HS-5 (cell line): ENCODE data around the gene C1QC.

Source experiments
- DNase-seq: peaks from one replicate; pipeline ENCODE4 v3.0.0-alpha.2; 2012; ENCODE audit warnings: low read depth

C1QC gene

DNA sequence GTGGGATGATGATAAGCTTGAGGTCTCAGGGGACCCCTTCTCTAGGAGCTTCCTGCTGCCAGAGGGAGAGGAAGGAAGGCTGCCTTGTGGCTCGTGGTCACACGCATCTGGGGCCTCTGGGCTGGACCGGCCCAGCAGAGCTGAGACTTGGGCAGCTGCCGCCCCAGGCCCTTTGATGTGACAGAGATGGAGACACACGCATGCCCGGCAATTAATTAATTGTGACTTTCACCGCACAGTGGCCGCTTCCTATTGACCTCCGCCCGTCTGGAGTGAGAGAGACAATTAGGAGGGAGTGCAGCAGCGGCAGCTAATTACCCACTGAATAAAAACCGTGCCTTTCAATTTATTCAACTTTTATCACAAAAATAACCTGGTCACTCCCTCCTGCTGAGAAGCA lies 23.6 kb upstream of the C1QC start:
- DNase-seq = no peak

DNA sequence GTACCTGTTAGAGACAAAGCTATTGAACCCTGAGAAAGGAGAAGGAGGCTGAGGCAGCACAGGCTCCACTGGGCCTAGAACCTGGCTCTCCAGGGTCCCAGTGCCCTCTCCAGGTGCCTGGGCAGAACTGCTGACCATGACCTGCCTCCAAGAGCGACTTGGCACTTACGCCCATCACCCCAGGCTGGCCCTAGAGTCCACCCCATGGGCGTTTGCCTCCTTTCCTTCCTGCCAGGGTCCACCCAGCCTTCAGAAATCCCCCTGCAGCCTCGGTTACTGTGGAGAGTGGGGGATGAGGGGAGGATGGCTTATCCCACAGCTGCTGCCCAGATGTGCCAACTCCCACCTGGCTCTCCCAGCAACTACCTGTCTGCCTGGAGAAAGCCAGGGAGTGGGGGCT lies 21.7 kb upstream of the C1QC start:
- DNase-seq = no peak

DNA sequence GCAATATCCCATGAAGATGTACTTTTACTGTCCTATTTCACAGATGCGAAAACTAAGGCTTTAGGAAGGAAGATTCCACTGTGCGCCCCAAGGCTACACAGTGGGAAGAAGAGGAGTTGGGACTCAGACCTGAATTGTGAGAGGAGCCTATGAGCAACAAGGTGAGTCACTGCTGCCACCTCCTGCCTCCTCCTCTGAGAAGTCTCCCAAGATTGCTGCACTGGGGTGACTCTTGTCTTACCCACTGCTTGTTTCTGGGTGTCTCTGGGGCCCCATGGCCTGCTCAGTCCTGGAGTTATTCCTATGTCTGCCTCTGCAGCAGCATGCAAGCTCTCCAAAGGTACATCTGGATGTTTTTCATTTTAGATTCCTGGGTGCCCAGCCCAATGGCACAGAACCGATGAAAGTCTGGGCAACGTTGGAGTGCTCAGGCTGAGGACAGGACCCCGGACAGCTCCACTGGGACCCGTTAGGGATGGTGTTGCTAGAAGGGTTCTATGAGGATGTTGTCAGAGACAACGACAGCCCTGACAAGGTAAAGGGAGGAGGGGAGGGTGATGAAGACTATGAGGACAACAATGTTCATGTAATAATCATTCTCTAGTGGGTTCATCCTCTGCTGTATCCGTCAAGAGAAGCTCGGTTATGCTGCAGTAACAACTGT lies 18.0 kb upstream of the C1QC start:
- DNase-seq = no peak

DNA sequence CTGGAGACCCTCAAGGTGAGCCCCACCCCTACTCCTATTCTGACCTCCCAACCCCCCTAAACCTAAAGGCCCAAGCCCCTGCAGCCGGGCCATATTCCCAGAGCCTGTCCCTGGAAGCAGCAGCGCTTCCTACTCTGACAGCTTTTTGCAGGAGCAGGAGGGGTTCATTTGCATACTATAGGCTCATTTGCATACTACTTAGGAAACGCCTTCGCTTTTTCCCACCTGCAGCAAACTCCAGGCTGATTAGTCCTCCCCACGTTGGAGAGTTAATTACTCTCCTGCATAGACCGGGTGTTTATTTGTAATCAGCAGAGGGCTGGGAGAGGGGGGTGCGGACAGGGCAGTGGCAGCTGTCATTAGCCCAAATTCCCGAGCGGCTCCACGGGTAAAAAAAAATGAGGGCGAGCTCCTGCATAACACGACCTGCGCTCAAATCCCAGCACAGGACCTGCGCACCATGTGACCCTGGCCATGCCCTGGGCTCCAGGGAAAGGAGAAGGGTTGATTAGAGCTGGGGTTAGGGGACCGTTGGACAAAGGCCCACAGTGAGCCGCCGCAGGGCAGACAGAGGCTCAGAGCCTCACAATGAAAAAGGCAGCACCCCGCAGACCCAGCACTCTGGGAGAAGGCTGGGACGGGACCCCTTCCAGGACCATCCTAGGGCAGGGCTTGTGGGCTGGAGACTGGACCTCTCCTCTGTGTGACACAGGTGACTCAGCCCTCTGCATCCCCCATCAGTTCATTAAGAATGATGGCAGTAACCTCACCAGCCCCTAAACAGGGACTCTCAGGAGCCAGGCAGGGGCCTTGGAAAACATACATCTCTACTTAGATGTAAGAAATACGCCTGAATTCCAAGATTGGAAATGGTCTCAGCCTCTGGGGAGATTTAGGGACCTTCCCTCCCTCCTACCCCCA lies 16.9 kb upstream of the C1QC start:
- DNase-seq = no peak

DNA sequence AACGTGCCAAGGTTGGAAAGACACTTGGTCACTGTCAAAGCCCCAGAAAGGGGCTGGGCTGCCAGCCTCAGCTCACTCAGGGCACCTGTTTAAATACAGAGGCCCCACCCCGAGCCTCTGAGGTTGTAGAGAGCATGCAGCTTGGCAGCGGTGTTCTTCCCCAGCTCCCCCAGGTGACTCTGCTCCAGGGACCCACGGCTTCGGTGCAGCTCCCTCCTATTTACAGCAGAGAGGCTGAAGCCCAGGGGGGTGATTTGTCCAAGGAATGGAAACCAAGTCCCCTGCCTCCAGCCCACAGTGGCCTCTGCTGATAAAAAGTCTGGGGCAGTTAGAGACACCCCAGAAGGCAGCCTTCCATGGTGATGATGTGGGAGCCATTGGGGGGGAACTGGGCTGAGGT lies 16.1 kb upstream of the C1QC start:
- no peak for DNase-seq

DNA sequence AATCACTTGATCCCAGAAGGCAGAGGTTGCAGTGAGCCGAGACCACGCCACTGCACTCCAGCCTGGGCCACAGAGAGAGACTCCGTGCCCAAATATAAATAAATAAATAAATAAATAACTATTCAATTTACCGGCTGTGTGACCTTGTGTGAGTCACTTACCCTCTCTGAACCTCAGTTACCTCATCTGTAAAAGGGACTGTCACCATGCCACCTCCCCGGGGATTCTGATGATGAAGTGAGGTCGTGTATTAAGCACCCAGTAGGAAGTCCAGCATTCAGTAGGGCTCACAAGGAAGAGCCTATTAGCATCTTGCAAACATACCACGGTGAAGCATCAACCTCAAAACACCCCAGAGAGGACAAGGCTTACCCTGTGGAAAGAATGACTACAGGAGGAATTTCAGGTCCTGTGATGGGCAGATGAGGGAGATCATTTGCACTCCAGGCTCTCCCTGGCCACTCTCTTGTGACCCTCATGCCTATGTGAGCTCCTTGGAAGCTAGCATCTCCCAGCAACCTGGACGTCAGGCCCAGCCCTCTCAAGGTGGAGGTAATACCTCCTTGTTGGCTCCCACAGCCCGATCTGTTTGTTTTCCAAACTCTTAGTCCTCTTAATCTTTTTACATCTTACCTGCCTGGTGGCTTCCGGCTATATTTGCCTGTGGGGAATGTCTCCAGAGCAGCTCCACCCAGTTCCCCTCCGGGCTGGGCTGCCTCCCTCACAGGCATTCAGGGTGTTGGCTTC lies 14.6 kb upstream of the C1QC start:
- DNase-seq = no peak

DNA sequence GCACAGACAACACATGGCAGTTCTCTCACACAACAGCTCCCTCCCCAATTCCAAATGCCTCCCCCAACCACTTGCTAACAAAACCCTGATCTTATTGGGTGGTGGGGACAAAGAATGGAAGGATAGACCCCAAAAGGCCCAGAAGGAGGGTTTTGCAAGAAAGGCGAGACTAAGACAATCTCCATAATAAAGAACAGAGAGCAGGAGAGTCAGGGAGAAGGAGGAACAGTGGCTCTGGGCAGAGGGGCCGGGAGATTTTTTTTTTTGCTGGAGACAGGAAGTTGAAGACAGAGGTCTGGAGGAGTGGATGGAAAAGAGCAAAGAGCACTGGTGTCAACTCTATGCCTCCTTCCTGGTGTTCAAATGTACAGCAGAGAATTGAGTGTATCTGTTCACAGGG lies 13.5 kb upstream of the C1QC start:
- no peak for DNase-seq

DNA sequence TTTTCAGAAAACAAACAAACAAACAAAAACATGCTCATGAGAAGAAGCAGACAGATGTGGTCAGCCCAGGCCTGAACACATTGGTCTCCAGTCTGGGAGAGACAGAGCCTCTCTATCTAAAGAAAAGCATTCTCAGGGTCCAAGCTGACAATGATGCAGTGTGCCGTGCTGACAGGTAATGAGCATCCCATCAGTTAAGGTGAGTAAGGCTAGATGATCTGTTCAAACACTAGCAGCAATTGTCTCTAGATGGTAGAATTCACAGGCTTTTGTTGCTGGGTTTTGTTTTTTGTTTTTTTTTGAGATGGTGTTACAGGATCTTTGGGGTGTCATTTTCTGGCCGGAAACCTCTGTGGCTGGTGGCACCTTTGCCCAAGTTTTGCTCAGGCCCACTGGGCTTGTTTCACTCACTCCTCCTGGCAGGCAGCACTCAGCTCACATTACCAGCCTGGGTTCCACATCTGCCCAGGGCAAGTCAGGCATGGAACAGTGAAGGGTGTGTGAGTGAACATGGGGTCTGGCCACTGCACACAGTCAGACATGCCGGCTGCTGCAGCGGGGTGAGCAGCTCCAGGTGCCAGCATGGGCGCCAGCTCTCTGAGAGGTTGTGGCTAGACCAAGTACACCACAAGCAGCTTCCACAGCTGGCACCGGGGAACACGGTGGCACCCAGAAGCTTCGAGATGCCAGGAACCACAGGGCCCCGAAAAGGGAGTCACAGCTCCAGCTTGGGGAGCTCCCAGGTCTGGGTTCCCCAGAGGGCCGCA lies 9.6 kb upstream of the C1QC start:
- DNase-seq = no peak

DNA sequence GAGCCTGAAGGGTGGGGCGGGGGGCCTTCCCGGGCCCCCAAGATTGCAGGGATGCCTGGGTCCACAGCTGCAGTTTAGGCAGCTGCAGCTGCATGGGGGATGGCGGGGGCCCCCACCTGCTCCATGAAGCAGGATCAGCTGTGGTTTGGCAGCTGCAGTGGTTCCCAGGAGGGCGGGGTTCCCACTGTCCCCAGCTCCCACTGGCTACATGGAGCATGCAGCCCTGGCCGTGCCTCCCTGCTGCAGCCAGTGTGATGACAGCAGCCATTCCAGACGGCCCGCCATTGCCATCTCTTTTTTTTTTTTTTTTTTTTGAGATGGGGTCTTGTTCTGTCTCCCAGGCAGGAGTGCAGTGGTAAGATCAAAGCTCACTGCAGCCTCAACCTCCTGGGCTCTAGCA lies 8.0 kb upstream of the C1QC start:
- no peak for DNase-seq

DNA sequence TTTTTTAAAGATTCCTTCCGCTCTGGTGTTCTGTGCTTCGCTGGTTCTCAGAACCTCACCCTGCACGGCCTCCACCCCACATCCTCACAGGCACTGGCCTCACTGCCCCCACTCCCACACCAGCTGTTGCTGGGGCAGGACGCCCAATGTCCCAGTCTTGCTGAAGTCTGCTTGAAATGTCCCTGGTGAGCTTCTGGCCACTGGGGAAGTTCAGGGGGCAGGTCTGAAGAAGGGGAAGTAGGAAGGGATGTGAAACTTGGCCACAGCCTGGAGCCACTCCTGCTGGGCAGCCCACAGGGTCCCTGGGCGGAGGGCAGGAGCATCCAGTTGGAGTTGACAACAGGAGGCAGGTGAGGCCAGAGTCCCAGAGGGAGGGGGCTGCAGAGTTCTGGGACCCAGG lies 7.1 kb upstream of the C1QC start, which contains the start of gene C1QA:
Gene C1QA (plus strand): TSS at position 276 of the 400 bp plus-strand sequence. CDS start 989 bp downstream, outside the sequence.
- DNase-seq = no peak

DNA sequence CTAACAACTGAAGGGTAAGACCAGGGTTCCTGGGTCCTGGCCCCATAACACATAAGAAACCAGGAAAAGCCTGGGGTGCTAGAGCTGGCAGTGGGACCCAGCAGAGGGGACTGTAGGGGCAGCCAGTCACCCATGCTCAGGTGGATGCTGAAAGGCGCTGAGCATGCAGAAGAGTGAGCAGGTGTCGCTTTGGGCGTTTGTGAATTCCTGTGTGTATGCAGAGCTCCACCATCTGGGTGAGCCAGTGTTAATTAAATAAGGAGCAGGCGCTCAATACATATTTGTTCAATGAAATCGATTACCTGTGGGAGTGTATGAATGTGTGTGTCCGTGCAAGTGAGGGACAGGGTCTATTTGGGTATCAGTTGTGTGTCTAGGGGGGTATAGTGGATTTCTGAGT lies 6.5 kb upstream of the C1QC start:
- DNase-seq = no peak

DNA sequence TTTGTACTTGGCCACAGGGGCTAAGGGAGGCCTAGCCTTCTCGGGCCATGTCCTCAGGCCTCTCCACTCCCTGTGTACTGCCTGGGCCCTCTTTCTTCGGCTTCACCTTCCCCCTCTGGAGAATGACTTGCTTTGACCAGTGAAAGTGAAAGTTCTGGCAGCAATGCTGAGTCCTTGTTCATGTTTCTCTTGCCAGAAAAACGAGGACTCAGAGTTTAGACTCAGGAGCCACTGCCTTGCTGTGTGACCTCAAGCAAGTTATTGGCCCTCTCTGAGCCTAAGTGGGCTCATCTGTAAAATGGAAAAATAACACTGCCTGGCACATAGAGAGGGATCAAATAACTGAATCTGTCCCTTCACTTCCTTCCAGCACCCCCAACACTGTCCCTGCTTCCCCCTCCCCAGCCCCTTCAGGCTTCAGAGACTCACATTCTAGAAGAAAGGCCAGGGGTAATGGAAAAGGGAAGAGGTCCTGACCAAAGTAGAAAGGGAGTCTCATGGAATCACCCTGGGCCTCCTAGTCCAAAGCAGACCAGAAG lies 5.5 kb upstream of the C1QC start:
- DNase-seq = no peak

DNA sequence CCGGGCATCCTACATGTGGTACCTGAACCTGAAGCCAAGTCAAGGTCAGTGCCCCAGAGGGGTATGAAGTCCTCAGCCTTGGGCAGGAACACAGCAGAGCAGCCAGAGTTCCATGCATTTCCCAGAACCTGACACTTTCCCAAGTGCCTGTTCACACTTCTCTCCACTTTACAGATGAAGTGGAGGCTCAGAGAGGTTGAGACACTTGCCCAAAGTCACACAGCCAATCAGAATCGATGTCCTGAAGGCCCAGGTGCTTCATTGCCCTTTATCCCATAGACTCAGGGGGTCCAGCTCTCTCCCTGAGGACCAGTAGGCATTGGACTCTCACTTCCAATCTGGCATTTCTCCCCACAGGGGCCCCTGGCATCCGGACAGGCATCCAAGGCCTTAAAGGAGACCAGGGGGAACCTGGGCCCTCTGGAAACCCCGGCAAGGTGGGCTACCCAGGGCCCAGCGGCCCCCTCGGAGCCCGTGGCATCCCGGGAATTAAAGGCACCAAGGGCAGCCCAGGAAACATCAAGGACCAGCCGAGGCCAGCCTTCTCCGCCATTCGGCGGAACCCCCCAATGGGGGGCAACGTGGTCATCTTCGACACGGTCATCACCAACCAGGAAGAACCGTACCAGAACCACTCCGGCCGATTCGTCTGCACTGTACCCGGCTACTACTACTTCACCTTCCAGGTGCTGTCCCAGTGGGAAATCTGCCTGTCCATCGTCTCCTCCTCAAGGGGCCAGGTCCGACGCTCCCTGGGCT lies 4.8 kb upstream of the C1QC start:
- DNase-seq = no peak

DNA sequence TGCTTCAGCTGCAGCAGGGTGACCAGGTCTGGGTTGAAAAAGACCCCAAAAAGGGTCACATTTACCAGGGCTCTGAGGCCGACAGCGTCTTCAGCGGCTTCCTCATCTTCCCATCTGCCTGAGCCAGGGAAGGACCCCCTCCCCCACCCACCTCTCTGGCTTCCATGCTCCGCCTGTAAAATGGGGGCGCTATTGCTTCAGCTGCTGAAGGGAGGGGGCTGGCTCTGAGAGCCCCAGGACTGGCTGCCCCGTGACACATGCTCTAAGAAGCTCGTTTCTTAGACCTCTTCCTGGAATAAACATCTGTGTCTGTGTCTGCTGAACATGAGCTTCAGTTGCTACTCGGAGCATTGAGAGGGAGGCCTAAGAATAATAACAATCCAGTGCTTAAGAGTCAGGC lies 4.1 kb upstream of the C1QC start:
- no peak for DNase-seq

DNA sequence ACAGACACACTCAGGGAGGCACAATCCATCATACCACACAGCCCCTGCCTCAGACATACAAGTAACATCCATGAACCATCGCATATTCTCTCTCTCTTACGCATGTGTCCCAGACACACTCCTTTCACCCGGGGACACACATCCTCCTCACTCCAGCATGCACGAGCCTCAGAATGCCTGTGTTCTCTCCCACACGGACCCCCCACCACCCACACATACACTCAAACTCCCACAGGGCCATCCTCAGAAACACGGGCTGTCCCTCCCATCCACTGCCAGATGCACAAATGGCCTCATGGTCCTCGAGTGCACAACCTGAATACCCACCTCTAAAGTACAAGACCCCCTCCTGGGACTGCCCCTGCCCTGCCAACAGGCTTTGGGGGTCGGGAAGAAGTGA lies 2.2 kb upstream of the C1QC start:
- no peak for DNase-seq

DNA sequence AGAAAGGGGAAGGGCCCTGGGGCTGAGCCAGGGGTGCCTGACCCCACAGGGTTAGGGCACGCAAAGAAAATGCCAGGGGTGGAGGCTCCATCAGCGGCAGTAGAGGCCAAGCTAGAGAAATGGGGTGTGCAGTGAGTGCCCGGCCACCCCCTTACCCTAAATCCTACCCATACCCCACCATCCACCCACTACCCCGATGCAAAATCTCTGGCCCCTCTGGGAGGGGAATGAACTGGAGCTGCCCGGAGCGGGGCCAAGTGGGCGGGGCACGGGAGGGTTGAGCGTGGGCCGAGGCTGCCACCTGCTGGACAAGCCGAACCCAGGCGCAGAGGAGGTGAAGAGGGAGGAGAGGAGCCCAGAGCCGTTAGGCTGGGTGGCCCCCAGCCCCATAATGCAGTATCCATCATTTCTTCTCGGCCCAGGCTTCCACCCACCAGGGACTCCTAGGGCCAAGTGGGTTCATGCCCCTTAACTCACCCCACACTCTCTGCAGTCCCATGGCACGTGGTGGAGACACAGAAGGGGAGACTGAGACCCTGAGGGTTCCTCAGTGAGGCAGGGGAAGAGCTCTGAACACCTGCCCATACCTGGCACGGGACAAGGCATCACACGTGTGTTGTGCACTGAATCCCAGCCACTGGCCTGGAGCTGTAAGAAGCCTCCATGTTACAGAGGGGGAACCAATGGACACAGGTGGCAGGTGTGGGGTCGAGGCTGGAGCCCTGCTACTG lies 1.4 kb upstream of the C1QC start:
- DNase-seq = no peak

DNA sequence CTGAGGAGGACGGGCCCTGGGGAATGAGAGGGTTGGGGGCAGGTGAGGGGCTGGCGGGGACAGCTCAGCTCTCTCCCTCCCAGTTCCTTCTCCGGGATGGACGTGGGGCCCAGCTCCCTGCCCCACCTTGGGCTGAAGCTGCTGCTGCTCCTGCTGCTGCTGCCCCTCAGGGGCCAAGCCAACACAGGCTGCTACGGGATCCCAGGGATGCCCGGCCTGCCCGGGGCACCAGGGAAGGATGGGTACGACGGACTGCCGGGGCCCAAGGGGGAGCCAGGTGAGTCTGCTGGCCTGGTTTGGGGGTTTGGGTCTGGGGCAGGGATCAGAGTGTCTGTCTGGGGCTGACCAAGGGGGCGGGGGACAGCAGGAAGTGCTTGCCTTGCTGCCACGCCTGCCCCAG lies 495 bp downstream of the C1QC start:
- no peak for DNase-seq

DNA sequence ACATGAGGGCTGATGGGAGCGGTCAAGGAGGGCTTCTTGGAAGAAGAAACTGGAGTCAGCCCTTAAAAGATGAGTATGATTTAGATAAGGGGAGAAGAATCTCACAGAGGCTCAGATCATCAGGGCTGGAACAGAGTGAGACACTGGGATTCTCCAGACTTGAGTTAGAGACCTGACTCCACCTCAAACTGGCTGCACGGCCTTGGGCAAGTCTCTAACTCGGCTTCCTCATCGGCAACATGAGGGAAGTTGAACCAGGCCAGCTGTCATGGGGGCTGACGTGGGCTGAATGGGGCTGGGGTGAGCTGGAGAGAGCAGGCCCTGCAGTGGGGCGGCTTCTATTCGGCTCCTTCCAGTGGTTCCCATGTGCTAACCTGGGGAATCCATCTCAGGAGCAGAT lies 2.5 kb downstream of the C1QC start:
- no peak for DNase-seq

DNA sequence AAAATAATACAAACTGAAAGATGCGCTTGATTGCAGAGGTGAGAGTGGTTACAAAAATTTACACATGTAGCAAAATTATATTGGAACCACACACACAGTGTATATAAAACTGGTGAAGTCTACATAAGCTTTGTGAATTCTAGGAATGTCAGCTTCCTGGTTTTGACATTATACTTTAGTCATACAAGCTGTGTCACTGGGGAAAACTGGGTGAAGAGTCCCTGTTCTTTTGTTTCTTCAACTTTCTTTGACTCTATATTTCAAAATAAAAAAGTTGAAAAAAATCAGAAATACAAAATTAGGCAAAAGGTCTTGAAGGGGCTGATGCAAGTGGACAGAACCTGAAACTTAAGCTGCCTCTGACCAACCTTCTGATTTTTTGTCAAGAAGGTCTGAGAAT lies 3.0 kb downstream of the C1QC start:
- no peak for DNase-seq

DNA sequence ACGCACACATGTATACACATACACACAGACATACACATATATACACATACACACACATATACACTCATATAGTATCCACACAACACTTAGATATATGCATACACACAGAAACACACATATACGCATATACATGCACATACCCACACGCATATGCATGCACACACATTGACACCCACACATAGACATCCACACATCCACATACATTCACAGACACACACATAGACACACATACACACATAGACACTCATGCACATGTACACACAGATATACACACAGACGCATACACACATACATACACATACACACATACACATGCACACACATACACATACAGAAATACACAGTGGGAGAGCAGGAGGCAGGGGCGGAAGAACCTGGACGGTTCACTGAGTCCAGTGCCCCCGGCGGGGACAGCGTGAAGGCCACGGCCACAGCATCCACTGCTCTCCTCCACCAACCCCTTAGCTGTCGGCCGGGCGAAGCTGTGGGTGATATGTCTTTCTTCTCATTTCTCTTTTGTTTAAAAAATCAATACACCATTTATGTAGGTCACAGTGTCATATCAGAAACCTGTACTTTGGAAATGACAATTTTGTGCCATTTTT lies 6.8 kb downstream of the C1QC start:
- DNase-seq = no peak
